MM.1S (cell line): ENCODE measurements around the gene XYLT2.

Experiments used
- CTCF ChIP-seq: fragments of 300-600 bp; sonication (generic); IDR thresholded peaks from 2 replicates; pipeline ENCODE4 v1.5.1; 2016; ENCODE audit warnings: antibody characterized with exemption, low read length, mixed read lengths
- EZH2phosphoT487 ChIP-seq: fragments of 300-600 bp; sonication (generic); IDR thresholded peaks from 2 replicates; pipeline ENCODE4 v1.6.1; 2018; ENCODE audit warnings: antibody characterized with exemption, low read length

DNA sequence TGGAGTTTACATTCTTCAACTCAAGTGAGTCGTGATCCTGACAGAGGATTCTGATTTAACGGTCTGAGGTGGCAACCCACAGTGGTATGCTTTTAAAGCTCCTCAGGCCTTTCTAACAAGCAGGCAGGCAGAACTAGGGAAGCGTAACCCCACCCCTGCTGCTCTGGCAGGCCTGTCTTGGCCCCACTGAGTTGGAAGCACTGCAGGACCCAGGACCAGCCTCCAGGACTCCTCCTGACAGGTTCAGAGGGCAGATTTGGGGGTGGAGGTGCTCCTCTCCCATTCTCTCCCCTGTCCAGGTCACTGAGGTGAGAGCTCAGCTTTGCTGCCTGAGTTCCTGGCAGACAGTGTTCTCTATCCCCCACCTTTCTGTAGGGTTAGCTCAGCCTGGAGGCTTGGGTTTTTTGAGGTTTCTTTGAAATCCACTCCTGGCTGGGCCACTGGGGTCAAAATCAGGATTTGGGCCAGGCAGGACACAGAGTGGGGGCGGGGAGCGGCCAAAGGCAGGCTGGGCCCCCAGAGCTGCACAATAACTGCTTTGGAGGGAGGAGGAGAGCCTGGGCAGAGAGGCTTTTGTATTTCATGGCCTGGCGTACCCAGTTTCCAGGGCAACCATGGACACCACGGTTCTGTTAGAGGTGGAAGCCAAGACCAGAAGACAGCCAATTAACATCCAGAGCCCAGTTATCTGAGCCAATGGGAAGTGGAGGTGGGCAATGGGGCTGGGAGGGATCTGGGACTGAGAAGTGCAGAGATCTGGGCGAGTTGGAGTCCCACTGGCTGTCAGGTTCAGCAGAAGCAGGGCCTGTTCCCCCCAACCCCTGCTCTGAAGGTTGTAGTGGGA, 17.5 kb downstream of the XYLT2 start:
- TF ChIP-seq CTCF (no peak), EZH2phosphoT487 (no peak)
